Central memory CD8-positive, alpha-beta T cell (primary cell): ENCODE measurements around the gene SULT1C4.
"Not testable (repeated sequence)": the region's sequence is repeated elsewhere in the genome, so short reads cannot be mapped to it uniquely, and the experiment has no call there.

ENCODE experiments used
- ATAC-seq: fragments of 150-1000 bp; cut with Tn5 transposase; replicated peaks from 2 replicates; pipeline ENCODE4 v1.10.0; 2022; ENCODE audit warnings: mild to moderate bottlenecking, moderate FRiP score, moderate number of reproducible peaks; ENCODE audit not compliant: poor library complexity, severe bottlenecking; ENCODE audit errors: extremely low read depth
- DNase-seq, 2 donors: peaks; one replicate each; pipeline ENCODE4 v3.0.0; 2021; ENCODE audit warnings: low spot score in 2 of 2
- H3K27ac Mint-ChIP-seq: one replicate; pipeline ENCODE4 v1.8.0; 2022; ENCODE audit warnings: low read depth, mild to moderate bottlenecking, moderate library complexity, mixed read lengths
- H3K27me3 Mint-ChIP-seq: one replicate; pipeline ENCODE4 v1.8.0; 2022; ENCODE audit warnings: mixed read lengths
- H3K36me3 Mint-ChIP-seq: one replicate; pipeline ENCODE4 v1.8.0; 2022; ENCODE audit warnings: mild to moderate bottlenecking, moderate library complexity, mixed read lengths; ENCODE audit not compliant: insufficient read depth
- H3K4me1 Mint-ChIP-seq: one replicate; pipeline ENCODE4 v1.8.0; 2022; ENCODE audit warnings: mixed read lengths
- H3K4me3 Mint-ChIP-seq: one replicate; pipeline ENCODE4 v1.8.0; 2022; ENCODE audit warnings: mild to moderate bottlenecking, moderate library complexity, mixed read lengths
- H3K9me3 Mint-ChIP-seq: one replicate; pipeline ENCODE4 v1.8.0; 2022; ENCODE audit warnings: mixed read lengths

The SULT1C4 gene

DNA sequence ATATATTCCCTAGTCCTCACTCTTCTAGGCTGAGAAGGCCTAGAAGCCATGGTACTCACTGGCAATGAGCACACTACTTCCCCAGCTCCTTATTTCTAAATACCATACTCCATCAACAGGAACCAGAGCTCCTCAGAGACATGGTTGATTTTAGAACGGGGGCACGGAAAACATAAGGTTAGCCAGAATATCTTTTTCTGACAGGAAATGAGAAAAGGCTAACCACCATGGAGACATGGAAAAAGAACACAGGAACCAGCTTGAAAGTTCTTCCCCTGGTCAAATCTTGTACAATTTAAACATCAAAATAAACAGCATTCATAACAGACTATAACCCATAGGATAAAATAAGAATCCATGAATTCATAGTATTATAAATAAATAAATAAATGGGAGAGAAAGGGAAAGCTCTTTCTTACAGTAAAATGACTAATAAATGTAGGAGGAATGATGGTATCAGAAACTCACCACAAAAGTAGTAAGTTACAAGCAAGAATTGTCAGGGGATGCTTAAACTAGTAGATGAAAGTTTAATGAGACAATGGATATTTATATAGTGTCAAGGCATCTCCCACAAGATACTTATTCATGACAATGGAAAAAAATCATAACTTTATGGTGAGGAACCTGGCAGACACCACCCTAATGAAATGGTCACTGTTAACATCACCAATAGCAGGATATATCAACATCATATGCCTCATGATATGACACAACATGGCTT lies 50.7 kb downstream of the SULT1C4 start:
- ATAC-seq, result no peak
- Mint-ChIP-seq H3K9me3 (no peaks in the 10 kb centered on the region), H3K27me3 (peaks cover 37% of the 10 kb centered on the region), H3K4me3 (no peak overlapping the region), H3K36me3 (no peaks in the 10 kb centered on the region), H3K4me1 (no peaks in the 10 kb centered on the region), H3K27ac (no peak overlapping the region)
- no peak for DNase-seq

DNA sequence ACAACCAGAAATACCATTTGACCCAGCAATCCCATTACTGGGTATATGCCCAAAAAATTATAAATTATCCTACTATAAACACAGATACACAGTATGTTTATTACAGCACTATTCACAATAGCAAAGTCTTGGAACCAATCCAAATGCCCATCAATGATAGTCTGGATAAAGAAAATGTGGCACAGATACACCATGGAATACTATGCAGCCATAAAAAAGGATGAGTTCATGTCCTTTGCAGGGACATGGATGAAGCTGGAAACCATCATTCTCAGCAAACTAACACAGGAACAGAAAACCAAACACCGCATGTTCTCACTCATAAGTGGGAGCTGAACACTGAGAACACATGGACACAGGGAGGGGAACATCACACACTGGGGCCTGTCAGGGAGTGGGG lies 57.8 kb downstream of the SULT1C4 start:
- H3K4me3 Mint-ChIP-seq, ATAC-seq, H3K36me3 Mint-ChIP-seq, DNase-seq, H3K4me1 Mint-ChIP-seq, H3K9me3 Mint-ChIP-seq, H3K27me3 Mint-ChIP-seq, H3K27ac Mint-ChIP-seq: not testable (repeated sequence)

DNA sequence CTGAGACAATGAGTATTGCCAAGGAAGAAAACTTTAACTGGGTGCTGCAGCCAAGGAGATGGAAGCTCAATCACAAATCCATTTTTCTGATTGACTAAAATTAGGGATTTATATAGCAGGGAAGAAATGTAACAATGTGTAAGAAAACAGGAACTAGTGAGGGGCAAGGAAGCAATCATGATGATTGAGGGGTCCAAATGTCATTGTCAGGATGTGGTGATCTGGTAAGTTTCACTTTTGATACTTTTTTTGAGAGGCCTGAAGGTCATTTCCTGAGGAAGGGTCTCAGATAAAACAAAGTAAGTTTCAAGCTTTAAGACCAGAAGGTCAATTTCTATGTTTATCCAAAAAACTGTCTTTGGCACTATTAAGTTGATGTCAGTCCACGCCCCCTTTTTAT lies 59.2 kb downstream of the SULT1C4 start:
- H3K9me3 Mint-ChIP-seq, result no peaks in the 10 kb centered on the region
- no peak for ATAC-seq
- no peak for DNase-seq
- no peaks in the 10 kb centered on the region for H3K27me3 Mint-ChIP-seq
- H3K27ac Mint-ChIP-seq, result no peak overlapping the region
- H3K4me1 Mint-ChIP-seq, result no peaks in the 10 kb centered on the region
- no peaks in the 10 kb centered on the region for H3K36me3 Mint-ChIP-seq
- no peak overlapping the region for H3K4me3 Mint-ChIP-seq
